Activated CD4-positive, alpha-beta T cell treated with anti-CD3 and anti-CD28 coated beads, Interleukin-2, amount 50 U/mL, for 1 hour (primary cell): ENCODE measurements around the gene UBE3B.

Experiments
- DNase-seq: peaks from one replicate; pipeline ENCODE4 v3.0.0-alpha.2; 2020

Gene UBE3B

GRCh38 chr12:109557805-109558204 lies 80.4 kb downstream of the UBE3B start:
- no peak for DNase-seq

GRCh38 chr12:109558374-109559199 lies 81.2 kb downstream of the UBE3B start:
- no peak for DNase-seq

- no peak for DNase-seq
Observed at GRCh38 chr12:109559200-109559505, 81.7 kb downstream of the UBE3B start.

GRCh38 chr12:109559601-109560000 lies 82.2 kb downstream of the UBE3B start:
- DNase-seq, result no peak

- no peak for DNase-seq
Observed at GRCh38 chr12:109560867-109561710, 83.7 kb downstream of the UBE3B start.

- no peak for DNase-seq
Observed at GRCh38 chr12:109561711-109562030, 84.2 kb downstream of the UBE3B start.

GRCh38 chr12:109562871-109563270 lies 85.4 kb downstream of the UBE3B start:
- DNase-seq, result no peak

GRCh38 chr12:109563291-109564284 lies 86.2 kb downstream of the UBE3B start:
- DNase-seq, result no peak

GRCh38 chr12:109566424-109566823 lies 89.0 kb downstream of the UBE3B start:
- no peak for DNase-seq

- DNase-seq, result no peak
Observed at GRCh38 chr12:109567296-109567695, 89.9 kb downstream of the UBE3B start.

GRCh38 chr12:109567967-109568366 lies 90.5 kb downstream of the UBE3B start:
- no peak for DNase-seq

- DNase-seq, result no peak
Observed at GRCh38 chr12:109568486-109568885, 91.1 kb downstream of the UBE3B start.

GRCh38 chr12:109571773-109572505 lies 94.5 kb downstream of the UBE3B start:
- no peak for DNase-seq

GRCh38 chr12:109572506-109572845 lies 95.0 kb downstream of the UBE3B start:
- no peak for DNase-seq

GRCh38 chr12:109573029-109573913 lies 95.8 kb downstream of the UBE3B start, which contains the start of the genes MMAB and MVK:
Gene MMAB, minus strand, starts transcription at chr12:109573504. Its CDS starts 24 bp downstream, at chr12:109573480.
Gene MVK, plus strand, starts transcription at chr12:109573794. Its CDS starts 1,029 bp downstream, at chr12:109574823.
- peak; percentile 97 for DNase-seq

- DNase-seq, result no peak
Observed at GRCh38 chr12:109573914-109574244, 96.4 kb downstream of the UBE3B start.

- DNase-seq, result no peak
Observed at GRCh38 chr12:109575683-109576082, 98.2 kb downstream of the UBE3B start.

- DNase-seq, result no peak
Observed at GRCh38 chr12:109577311-109577710, 99.9 kb downstream of the UBE3B start.

GRCh38 chr12:109578330-109578927 lies 101.0 kb downstream of the UBE3B start:
- DNase-seq, result no peak

GRCh38 chr12:109579639-109580038 lies 102.2 kb downstream of the UBE3B start:
- no peak for DNase-seq

GRCh38 chr12:109580272-109580671 lies 102.8 kb downstream of the UBE3B start:
- DNase-seq, result no peak
